WTC11 (cell line): Measurements from ENCODE around the gene BCAT1. TPM values are rescaled to one million over a fixed set of nuclear protein-coding genes. Genes with fewer than 3 reads are reported as not detected.

Experiments used
- ATAC-seq: fragments of 200-7000 bp; cut with Tn5 transposase; 2 replicates; pipeline ENCODE4 v1.10.0; 2021; ENCODE audit warnings: mild to moderate bottlenecking, moderate library complexity
- CTCF ChIA-PET: fragments of 300-600 bp; sonication (Branson Sonifier 250); formaldehyde crosslinking; loops from one replicate; lab custom pipeline; 2021; ENCODE audit warnings: antibody characterized with exemption; lab: Charles Lee
- POLR2A ChIA-PET: fragments of 350-600 bp; sonication (Branson Sonifier 250); formaldehyde crosslinking; loops from one replicate; lab custom pipeline; 2021; ENCODE audit warnings: antibody characterized with exemption; lab: Charles Lee
- DNase-seq: peaks from one replicate; pipeline ENCODE4 v3.0.0; 2021; ENCODE audit warnings: low spot score
- H3K27ac Mint-ChIP-seq: 2 replicates; pipeline ENCODE4 v1.8.0; 2021; ENCODE audit warnings: mixed read lengths
- H3K27me3 Mint-ChIP-seq: 2 replicates; pipeline ENCODE4 v1.8.0; 2021; ENCODE audit warnings: low read depth, mild to moderate bottlenecking, moderate library complexity, mixed read lengths
- H3K36me3 Mint-ChIP-seq: 2 replicates; pipeline ENCODE4 v1.8.0; 2021; ENCODE audit warnings: mixed read lengths
- H3K4me1 Mint-ChIP-seq: 2 replicates; pipeline ENCODE4 v1.8.0; 2022; ENCODE audit warnings: mixed read lengths
- H3K4me3 Mint-ChIP-seq: 2 replicates; pipeline ENCODE4 v1.8.0; 2021; ENCODE audit warnings: mild to moderate bottlenecking, moderate library complexity, mixed read lengths
- H3K9me3 Mint-ChIP-seq: 2 replicates; pipeline ENCODE4 v1.8.0; 2021; ENCODE audit warnings: mixed read lengths
- EMX1 ChIP-seq: fragments of 250-450 bp; sonication (Bioruptor Pico); IDR thresholded peaks from 2 replicates; pipeline ENCODE4 v1.8.0; 2021; ENCODE audit warnings: mild to moderate bottlenecking
- FOXJ3 ChIP-seq: sonication (generic); formaldehyde crosslinking; IDR thresholded peaks from 2 replicates; pipeline ENCODE4 v1.9.0; 2021; ENCODE audit warnings: missing genetic modification reagents, mild to moderate bottlenecking, borderline replicate concordance
- NR2C2 ChIP-seq: sonication (generic); formaldehyde crosslinking; IDR thresholded peaks from 2 replicates; pipeline ENCODE4 v1.8.0; 2022; ENCODE audit warnings: mild to moderate bottlenecking, missing genetic modification reagents
- NR3C1 ChIP-seq: sonication (generic); formaldehyde crosslinking; conservative IDR thresholded peaks from 2 replicates; pipeline ENCODE4 v1.8.1; 2023; ENCODE audit warnings: low read depth, mild to moderate bottlenecking, missing genetic modification reagents
- PRRX2 ChIP-seq: fragments of 250-450 bp; sonication (Bioruptor Pico); IDR thresholded peaks from 2 replicates; pipeline ENCODE4 v1.8.0; 2021; ENCODE audit warnings: mild to moderate bottlenecking
- ZBTB21 ChIP-seq: sonication (generic); formaldehyde crosslinking; IDR thresholded peaks from 2 replicates; pipeline ENCODE4 v1.8.1; 2023; ENCODE audit warnings: mild to moderate bottlenecking, missing genetic modification reagents, borderline replicate concordance
- ZNF423 ChIP-seq: fragments of 250-450 bp; sonication (Bioruptor Pico); IDR thresholded peaks from 2 replicates; pipeline ENCODE4 v2.1.2; 2022; ENCODE audit warnings: mild to moderate bottlenecking, moderate library complexity
- ZNF671 ChIP-seq: fragments of 250-450 bp; sonication (Bioruptor Pico); IDR thresholded peaks from 2 replicates; pipeline ENCODE4 v1.8.0; 2021; ENCODE audit warnings: mild to moderate bottlenecking
- total RNA-seq: library from RNA; stranded (reverse); gene quantifications from 3 replicates; pipeline ENCODE4 v1.2.3, GENCODE V29; 2021
- TF ChIP-seq, protein P1 (sequence below): sonication (generic); formaldehyde crosslinking; IDR thresholded peaks from 2 replicates; pipeline ENCODE4 v1.8.1; 2023; ENCODE audit warnings: mild to moderate bottlenecking, missing genetic modification reagents
- TF ChIP-seq, protein P2 (sequence below): sonication (generic); formaldehyde crosslinking; IDR thresholded peaks from 2 replicates; pipeline ENCODE4 v1.8.1; 2022; ENCODE audit warnings: mild to moderate bottlenecking, missing genetic modification reagents, moderate library complexity, borderline replicate concordance
- TF ChIP-seq, protein P3 (sequence below): sonication (generic); formaldehyde crosslinking; IDR thresholded peaks from 2 replicates; pipeline ENCODE4 v1.8.0; 2022; ENCODE audit warnings: missing genetic modification reagents
- TF ChIP-seq, protein P4 (sequence below): sonication (generic); formaldehyde crosslinking; IDR thresholded peaks from 2 replicates; pipeline ENCODE4 v1.8.1; 2023; ENCODE audit warnings: mild to moderate bottlenecking, missing genetic modification reagents
- TF ChIP-seq, protein P5 (sequence below): fragments of 200-600 bp; IDR thresholded peaks from 2 replicates; pipeline ENCODE4 v1.8.0; 2022; ENCODE audit warnings: antibody characterized with exemption

Gene BCAT1
- total RNA-seq, 1 experiment from 2014 or later: 267 TPM

DNA sequence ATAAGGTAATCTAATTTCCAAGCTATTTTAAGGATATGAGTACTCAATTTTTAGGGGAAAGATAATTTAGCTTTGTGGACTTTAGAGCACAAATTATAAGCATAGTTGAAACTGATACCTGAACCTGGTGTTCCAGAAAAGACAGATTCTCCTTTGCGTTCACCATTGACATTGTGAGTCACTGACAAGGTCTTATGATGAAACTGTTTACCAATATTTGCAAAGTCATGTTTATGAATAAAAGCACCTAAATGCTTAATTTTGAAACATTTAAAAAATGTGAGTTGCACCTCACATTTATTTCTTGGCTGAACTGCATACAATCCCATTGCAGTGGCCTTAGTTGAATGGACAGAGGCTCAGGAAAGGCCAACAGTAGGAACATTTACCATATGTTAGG lies 3.9 kb downstream of the BCAT1 start:
- ATAC-seq: no peak

DNA sequence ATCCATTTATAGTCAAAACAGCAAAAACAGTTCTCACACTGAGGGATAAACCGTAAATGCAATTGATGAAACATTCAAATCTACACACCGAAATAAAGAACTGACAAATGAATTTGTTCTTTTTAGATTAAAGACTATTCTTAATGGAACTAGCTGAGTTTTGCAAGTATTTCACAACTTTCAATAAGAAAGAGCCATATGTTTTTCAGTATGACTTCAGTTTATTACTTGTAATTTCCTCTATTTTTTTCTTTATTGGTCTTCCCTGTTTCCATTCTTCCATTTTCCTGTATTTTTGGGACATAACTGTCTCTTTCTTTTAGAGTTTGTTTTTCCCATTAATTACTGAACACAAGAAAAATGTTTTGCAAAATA lies 4.3 kb downstream of the BCAT1 start:
- TF ChIP-seq, protein P1, sequence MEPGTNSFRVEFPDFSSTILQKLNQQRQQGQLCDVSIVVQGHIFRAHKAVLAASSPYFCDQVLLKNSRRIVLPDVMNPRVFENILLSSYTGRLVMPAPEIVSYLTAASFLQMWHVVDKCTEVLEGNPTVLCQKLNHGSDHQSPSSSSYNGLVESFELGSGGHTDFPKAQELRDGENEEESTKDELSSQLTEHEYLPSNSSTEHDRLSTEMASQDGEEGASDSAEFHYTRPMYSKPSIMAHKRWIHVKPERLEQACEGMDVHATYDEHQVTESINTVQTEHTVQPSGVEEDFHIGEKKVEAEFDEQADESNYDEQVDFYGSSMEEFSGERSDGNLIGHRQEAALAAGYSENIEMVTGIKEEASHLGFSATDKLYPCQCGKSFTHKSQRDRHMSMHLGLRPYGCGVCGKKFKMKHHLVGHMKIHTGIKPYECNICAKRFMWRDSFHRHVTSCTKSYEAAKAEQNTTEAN (CRISPR knock-in tag): no peak
- TF ChIP-seq ZNF423 (CRISPR knock-in tag) (no peak), PRRX2 (no peak), NR3C1 (CRISPR knock-in tag) (no peak), NR2C2 (CRISPR knock-in tag) (no peak), FOXJ3 (CRISPR knock-in tag) (no peak)
- TF ChIP-seq, protein P2, sequence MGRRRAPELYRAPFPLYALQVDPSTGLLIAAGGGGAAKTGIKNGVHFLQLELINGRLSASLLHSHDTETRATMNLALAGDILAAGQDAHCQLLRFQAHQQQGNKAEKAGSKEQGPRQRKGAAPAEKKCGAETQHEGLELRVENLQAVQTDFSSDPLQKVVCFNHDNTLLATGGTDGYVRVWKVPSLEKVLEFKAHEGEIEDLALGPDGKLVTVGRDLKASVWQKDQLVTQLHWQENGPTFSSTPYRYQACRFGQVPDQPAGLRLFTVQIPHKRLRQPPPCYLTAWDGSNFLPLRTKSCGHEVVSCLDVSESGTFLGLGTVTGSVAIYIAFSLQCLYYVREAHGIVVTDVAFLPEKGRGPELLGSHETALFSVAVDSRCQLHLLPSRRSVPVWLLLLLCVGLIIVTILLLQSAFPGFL (CRISPR knock-in tag): no peak
- TF ChIP-seq, protein P3, sequence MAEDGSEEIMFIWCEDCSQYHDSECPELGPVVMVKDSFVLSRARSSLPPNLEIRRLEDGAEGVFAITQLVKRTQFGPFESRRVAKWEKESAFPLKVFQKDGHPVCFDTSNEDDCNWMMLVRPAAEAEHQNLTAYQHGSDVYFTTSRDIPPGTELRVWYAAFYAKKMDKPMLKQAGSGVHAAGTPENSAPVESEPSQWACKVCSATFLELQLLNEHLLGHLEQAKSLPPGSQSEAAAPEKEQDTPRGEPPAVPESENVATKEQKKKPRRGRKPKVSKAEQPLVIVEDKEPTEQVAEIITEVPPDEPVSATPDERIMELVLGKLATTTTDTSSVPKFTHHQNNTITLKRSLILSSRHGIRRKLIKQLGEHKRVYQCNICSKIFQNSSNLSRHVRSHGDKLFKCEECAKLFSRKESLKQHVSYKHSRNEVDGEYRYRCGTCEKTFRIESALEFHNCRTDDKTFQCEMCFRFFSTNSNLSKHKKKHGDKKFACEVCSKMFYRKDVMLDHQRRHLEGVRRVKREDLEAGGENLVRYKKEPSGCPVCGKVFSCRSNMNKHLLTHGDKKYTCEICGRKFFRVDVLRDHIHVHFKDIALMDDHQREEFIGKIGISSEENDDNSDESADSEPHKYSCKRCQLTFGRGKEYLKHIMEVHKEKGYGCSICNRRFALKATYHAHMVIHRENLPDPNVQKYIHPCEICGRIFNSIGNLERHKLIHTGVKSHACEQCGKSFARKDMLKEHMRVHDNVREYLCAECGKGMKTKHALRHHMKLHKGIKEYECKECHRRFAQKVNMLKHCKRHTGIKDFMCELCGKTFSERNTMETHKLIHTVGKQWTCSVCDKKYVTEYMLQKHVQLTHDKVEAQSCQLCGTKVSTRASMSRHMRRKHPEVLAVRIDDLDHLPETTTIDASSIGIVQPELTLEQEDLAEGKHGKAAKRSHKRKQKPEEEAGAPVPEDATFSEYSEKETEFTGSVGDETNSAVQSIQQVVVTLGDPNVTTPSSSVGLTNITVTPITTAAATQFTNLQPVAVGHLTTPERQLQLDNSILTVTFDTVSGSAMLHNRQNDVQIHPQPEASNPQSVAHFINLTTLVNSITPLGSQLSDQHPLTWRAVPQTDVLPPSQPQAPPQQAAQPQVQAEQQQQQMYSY (CRISPR knock-in tag): no peak
- Mint-ChIP-seq H3K27me3 (no peaks in the 10 kb centered on the region), H3K36me3 (peaks cover 27% of the 10 kb centered on the region), H3K4me1 (peaks cover 75% of the 10 kb centered on the region), H3K4me3 (no peak overlapping the region), H3K27ac (peak overlapping the region; percentile 92), H3K9me3 (no peaks in the 10 kb centered on the region)
- ChIA-PET POLR2A (interaction anchor here (2.9 kb wide), 1 partner anchor 9 kb away, joined by 14 read pairs; no protein-coding TSS in a partner anchor), CTCF (no interaction called here)
- ATAC-seq (no peak), DNase-seq (no peak)

More for the DNA sequence above, 3.9 kb downstream of the BCAT1 start:
- no peaks in the 10 kb centered on the region for H3K9me3 Mint-ChIP-seq
- no peaks in the 10 kb centered on the region for H3K27me3 Mint-ChIP-seq
- H3K4me3 Mint-ChIP-seq: no peak overlapping the region
- CTCF ChIA-PET: no interaction called here
- peaks cover 27% of the 10 kb centered on the region for H3K36me3 Mint-ChIP-seq
- POLR2A ChIA-PET: interaction anchor here (2.9 kb wide), 1 partner anchor 9 kb away, joined by 14 read pairs; no protein-coding TSS in a partner anchor
- no peak for DNase-seq
- H3K4me1 Mint-ChIP-seq: peaks cover 77% of the 10 kb centered on the region
- peak overlapping the region; percentile 84 for H3K27ac Mint-ChIP-seq
- no peak for TF ChIP-seq NR3C1 (CRISPR knock-in tag)
- TF ChIP-seq PRRX2: no peak
- no peak for TF ChIP-seq EMX1
- TF ChIP-seq, protein P4, sequence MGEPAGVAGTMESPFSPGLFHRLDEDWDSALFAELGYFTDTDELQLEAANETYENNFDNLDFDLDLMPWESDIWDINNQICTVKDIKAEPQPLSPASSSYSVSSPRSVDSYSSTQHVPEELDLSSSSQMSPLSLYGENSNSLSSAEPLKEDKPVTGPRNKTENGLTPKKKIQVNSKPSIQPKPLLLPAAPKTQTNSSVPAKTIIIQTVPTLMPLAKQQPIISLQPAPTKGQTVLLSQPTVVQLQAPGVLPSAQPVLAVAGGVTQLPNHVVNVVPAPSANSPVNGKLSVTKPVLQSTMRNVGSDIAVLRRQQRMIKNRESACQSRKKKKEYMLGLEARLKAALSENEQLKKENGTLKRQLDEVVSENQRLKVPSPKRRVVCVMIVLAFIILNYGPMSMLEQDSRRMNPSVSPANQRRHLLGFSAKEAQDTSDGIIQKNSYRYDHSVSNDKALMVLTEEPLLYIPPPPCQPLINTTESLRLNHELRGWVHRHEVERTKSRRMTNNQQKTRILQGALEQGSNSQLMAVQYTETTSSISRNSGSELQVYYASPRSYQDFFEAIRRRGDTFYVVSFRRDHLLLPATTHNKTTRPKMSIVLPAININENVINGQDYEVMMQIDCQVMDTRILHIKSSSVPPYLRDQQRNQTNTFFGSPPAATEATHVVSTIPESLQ (CRISPR knock-in tag): no peak

DNA sequence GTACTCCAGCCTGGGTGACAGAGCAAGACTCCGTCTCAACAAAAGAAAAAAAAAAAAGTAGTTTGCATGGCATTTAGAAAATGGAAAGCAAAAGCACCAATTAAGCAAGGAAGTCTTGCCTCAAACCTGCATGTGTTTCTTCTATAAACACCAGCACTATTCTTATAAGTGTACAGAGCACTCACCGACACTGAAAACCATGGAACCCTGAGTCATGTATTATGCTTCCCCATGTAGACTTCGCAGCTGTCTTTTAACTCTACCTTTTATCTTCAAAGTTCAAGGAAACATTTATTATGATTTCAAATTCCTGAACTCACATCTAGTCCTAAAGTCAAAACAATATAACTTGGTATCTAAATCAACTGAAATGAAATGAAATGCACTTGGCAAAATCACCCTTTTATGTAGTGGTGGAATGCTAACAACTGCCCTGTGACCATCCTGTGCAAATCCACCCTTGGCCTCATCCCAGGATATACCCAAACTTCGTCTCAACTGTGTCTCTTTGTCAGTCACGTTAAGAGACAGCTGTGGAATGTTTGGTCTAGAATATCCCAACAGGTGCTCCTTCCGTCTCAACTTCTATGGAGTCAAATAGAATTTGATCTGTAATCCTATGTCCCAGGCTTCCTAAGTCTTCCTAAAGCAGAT lies 4.8 kb downstream of the BCAT1 start:
- TF ChIP-seq ZBTB21 (CRISPR knock-in tag): no peak
- TF ChIP-seq ZNF671: peak; percentile 12; the same call in 1 of the 2 replicates
- TF ChIP-seq, protein P5, sequence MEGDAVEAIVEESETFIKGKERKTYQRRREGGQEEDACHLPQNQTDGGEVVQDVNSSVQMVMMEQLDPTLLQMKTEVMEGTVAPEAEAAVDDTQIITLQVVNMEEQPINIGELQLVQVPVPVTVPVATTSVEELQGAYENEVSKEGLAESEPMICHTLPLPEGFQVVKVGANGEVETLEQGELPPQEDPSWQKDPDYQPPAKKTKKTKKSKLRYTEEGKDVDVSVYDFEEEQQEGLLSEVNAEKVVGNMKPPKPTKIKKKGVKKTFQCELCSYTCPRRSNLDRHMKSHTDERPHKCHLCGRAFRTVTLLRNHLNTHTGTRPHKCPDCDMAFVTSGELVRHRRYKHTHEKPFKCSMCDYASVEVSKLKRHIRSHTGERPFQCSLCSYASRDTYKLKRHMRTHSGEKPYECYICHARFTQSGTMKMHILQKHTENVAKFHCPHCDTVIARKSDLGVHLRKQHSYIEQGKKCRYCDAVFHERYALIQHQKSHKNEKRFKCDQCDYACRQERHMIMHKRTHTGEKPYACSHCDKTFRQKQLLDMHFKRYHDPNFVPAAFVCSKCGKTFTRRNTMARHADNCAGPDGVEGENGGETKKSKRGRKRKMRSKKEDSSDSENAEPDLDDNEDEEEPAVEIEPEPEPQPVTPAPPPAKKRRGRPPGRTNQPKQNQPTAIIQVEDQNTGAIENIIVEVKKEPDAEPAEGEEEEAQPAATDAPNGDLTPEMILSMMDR: no peak
- ChIA-PET POLR2A (no interaction called here), CTCF (no interaction called here)
- no peaks in the 10 kb centered on the region for H3K27me3 Mint-ChIP-seq
- H3K9me3 Mint-ChIP-seq: no peaks in the 10 kb centered on the region
- H3K4me3 Mint-ChIP-seq: no peak overlapping the region
- H3K36me3 Mint-ChIP-seq: peaks cover 27% of the 10 kb centered on the region
- ATAC-seq: no peak
- H3K27ac Mint-ChIP-seq: peak overlapping the region; percentile 92
- H3K4me1 Mint-ChIP-seq: peaks cover 71% of the 10 kb centered on the region
- no peak for DNase-seq
